HG03342 (cell line): ENCODE data around the gene ACBD4.
"Not testable (repeated sequence)": the region's sequence is repeated elsewhere in the genome, so short reads cannot be mapped to it uniquely, and the experiment has no call there.

Source experiments
- ATAC-seq: cut with Tn5 transposase; IDR thresholded peaks from one replicate; pipeline ENCODE4 v1.9.1; 2021; ENCODE audit warnings: mild to moderate bottlenecking, moderate library complexity; ENCODE audit not compliant: unreplicated experiment

The ACBD4 gene

DNA sequence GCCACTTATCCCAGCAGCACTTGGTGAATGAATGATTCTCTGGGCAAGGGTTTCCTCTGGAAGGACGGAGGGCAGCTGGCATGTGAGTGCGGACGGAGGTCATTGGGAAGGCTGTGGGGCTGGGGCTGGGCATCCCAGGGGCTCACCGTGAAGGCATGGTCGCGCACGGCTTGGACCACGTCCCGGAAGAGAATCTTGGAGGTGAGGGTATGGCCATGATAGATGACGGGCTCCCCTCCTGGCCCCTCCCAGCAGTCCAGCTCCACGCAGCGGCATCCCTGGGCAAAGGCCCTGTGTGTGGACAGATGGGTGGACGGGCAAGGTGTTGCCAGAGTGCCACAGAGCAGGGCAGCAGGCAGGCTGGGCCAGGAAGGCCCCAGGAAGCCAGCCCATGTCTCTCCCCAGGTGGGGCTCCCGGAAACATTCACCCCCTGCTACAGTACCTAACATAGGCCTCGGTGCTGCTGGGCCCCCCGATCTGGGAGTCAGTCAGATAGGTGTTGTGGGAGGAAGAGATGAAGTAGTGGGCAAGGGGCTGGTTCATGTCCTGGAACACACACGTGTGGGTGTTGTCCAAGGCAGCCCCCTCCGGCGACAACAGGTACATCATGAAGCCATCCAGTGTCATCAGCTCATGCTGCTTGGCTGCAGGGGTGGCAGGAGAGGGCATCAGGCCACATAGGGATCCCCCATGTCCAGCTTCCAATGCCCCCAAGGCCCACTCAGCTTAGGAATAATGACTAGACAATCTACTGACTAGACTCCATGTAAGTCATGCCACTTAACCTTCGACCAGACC is 17.4 kb upstream of the ACBD4 start:
- no peak for ATAC-seq

DNA sequence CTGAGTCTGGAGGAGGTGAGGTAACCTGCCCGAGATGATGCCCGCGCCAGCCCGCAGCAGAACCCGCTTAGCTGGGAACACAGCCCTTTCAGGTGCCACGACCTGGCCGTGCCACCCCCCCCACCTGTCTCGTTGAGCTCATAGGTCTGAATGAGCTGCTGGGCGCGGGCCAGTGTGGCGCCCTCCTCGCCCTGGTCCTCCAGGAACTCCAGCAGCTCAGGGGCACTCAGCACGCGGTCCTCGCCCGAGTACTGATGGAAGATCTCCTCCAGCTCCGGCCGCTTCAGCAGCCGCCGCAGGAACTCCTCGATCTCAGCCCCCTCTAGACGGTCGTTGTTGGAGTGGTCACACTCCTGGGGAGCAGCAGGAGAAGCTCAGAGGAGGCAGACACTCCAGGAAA is 16.8 kb upstream of the ACBD4 start:
- ATAC-seq: no peak

DNA sequence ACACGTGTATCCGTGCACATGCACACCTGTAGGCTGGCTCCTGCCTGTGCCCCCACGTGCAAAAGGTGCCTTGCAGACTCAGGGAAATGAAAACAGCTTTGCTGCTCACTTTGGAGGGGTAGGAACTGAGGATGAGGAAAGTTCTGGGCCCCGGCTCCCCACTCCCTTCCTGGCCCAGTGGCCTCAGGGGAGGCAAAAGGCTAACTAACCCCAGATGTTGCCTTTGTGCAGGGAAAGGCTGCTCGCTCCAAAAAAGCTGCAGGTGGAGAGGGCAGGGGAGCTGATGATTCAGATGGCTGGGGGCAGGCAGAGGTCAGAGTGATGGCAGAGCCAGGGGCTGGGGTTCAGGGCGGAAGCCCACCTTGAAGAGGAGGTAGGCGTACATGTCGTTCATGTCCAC is 15.5 kb upstream of the ACBD4 start:
- no peak for ATAC-seq

DNA sequence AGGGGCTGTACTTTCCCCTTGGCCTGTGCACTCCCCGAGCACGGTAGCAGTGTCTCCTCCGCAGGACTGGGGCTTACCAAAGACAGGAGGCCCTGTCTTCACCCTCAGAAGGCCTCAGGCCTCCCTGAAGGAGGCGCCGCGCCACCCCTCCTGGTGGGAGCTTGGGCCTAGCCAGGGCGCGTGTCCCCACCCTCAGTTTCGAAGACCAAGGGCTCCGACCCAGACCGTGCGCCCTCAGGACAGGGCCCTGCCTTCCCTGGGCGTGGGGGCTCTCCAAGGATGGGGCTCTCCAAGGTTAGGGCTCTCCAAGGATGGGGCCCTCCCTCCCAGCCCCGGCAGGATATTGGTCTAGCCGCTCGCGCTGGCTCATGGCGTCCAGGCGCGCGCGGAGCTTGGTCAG is 14.9 kb upstream of the ACBD4 start:
- no peak for ATAC-seq

DNA sequence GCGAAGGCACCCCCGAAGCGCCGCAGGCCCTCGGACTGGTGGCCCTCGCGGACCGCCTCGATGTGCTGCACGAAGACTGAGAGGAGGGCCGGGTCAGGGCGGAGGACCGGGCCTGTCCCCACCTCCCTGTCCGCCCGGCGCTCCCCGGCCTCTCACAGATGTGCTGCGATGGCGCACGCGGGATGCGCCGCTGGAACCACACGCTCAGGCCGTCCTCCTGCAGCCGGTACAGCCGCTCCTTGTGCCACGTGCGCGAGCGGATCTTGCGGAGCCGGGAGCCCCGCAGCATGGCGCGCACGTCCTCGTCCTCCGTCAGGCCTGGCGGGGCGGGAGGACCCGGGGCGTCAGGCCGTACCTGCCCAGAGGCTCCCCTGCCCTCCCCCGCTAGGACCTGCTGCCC is 14.4 kb upstream of the ACBD4 start:
- no peak for ATAC-seq

DNA sequence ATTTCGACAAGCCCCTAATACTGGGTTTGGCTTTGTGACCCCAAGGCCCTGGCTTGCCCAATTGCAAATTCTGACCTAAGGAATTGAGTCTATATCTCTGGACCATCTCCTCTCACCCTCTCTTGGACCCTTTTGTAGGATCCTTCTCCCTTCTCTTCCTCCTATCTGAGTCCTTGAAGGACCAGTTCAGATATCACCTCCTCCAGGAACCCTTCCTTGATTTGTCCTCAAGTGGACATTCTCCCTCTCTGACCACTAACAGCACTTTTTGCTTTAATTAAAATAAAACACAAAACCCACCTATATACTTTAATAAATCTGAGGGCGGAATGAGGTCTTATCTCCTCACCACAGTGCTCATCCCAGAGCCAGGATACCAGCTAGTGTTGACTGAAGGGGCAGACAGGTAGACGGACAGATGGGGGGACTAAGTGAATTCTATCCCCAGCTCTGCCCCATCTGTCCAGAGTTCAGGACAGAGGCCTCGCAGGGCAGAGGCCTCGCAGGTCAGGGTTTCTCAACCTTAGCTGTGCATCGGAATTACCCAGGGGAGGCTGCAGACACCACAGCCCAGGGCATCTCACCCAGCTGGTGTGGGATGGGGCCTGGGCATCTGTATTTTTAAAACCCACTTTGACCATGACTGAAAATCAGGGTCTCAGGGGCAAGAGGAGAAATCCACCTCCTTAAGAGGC is 12.3 kb upstream of the ACBD4 start:
- no peak for ATAC-seq

DNA sequence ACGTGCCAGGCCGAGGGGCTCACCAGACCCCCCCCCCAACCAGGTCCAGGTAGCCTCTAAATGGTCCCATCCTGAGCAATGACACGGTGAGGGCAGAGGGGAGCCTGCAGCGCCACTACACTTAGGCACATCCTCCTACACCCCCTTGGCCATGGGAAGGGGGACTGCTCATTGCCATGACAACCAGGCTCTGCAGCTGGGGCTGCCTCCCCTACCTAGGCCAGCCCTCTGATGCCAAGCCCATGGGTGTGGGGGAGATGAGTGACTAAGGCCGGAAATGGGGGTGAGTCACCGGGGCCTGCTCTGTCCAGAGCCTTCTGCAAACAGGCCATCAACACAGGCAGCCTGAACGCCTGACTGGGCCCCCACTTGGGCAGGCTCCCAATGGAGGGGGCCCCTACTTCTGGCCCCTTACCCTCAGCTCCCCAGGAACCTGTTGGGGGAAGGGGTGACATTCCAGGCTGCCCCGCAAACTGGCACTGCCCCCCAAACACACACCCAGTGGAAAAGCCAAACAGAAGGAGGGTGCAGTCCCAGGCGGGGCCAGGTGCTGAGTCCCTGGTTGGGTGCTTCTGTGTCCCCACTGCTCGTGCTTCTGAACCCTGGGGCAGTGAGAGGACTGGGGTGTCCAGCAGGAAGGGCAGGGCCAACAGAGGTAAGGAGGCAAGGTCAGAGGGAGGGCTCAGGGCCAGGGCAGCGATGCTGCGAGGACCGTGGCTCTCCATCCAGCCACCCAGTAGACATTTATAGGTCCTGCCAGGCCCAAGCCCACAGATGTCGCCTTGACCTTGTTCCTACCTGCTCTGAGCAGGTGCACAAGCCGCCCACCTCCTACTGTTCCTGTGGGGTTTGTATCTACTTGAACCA is 11.3 kb upstream of the ACBD4 start:
- no peak for ATAC-seq

DNA sequence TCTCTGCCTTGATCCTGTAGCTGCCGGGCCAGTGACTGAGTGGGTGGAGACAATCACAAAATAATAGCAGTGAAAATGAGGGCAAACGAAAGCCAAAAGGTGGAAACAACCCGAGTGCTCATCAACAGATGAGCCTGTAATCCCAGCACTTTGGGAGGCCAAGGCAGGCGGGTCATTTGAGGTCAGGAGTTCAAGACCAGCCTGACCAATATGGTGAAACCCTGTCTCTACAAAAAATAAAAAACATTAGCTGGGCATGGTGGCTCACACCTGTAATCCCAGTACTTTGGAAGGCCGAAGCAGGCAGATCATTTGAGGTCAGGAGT is 10.7 kb upstream of the ACBD4 start:
- ATAC-seq: not testable (repeated sequence)

DNA sequence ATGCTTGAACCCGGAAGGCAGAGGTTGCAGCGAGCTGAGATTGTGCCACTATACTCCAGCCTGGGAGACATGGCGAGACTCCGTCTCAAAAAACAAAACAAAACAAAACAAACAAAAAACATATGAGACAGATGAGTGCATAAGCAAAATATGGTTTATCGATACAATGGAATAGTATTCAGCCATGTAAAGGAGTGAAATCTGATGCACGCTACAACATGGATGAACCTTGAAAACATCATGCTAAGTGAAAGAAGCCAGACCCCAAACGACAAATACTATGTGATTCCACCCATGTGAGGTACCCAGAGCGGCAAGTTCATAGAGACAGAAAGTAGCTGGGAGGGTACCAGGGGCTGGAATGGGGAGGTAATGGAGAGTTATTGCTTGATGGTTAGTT is 10.0 kb upstream of the ACBD4 start:
- no peak for ATAC-seq

DNA sequence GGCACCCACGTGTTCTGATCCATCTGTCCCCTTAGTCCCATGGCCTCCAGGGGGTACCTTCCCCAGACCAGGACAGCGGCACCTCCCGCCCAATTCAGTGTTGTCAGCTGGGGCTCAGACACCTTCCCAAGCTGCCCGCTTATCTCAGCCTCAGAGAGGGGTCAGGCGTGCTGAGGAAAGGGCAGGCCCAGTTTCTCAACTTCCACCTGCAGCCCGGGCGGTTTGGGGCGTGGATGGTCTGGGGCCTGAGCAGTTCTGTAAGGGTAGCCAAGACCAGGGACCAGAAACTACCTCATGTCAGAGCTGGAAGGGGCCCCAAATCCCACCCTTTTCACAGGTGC is 8.3 kb upstream of the ACBD4 start:
- ATAC-seq: no peak

DNA sequence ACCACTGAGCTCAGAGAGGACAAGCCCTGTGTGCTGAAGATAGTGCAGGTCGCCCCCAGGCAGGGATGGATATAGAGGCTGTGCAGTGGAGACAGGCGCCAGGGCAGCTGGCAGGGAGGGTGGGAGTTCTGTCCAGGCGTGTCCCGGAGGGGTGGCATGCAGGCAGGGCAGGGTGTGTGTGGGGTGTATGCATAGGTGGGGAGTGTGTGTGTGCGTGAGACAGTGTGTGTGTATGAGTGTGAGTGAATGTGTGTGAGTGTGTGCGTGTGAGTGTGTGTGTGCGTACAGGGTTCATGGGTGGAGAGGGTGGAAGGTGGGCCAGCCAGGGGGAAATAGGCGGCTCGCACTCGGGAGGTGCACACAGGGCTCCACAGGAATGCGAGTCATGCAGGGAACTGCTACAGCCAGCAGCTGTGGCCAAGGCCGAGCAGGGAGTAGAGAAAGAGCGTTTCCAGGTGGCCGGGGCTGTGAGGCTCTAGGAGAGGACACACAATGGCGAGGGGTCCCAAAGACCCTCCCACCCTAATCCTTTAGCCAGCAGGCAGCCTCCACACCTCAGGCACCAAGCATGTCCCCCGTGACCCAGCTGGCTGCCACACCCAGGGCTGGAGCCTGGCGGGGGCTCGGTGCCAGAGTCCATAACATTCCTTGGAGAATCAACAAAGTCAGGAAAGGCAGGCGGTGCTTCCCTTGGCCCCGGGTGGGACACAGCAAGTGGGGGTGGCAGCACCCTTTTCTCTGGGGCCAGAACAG is 7.8 kb upstream of the ACBD4 start:
- ATAC-seq: no peak

DNA sequence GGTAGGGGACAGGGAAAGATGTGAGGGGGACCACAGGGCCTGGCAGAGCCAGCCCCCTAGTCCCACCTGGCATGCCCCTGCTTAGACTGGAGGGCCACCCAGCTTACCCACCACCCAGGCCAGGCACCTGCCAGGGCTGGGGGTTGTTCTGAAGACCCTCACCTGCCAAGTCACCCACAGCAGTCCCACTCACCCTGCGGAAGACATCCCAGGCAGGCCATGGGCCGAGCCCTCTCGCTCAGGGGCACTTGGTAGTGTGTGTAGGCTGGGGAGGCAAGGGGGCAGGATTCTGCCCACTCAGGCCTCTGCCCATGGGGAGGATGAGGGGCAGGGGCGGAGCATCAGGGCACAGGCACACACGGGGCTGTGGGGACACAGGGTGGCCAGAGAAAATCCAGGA is 7.2 kb upstream of the ACBD4 start:
- ATAC-seq: no peak

DNA sequence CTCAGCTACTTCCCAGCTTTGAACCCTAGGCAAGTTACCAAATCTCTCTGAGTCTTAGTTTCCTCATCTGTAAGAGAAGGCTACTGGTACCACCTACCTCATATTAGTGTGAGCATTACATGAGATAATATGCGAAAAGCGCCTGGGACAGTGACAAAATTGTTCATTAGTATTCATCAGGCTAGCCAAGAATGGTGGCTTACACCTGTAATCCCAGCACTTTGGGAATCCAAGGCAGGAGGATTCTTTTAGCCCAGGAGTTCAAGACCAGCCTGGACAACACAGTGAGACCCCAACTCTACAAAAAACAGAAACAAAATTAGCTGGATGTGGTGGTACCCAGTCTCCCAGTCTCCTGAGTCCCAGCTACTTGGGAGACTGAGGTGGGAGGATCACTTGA is 6.5 kb upstream of the ACBD4 start:
- no peak for ATAC-seq

DNA sequence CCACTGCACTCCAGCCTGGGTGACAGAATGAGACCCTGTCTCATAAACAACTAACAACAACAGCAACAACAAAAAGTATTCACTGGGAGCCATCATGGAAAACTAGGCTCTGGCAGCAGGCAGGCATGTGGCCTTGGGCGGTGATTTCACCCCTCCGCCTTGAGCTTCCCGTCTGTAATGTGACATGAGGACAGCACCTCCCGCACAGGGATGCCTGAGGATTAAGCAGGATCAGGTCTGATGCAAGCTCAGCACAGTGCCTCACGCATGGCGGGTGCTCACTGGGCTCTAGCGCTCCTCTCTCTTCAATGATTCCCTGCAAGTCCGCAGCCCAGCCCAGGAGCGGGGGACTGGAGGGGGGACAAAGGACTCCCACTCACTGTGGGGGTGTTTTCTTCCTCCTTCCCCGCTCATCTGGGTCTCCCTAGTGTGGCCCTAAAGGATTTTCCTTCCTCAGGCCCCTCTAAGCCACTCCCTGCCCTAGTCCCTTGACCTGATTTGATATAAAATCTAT is 6.0 kb upstream of the ACBD4 start:
- ATAC-seq: no peak

DNA sequence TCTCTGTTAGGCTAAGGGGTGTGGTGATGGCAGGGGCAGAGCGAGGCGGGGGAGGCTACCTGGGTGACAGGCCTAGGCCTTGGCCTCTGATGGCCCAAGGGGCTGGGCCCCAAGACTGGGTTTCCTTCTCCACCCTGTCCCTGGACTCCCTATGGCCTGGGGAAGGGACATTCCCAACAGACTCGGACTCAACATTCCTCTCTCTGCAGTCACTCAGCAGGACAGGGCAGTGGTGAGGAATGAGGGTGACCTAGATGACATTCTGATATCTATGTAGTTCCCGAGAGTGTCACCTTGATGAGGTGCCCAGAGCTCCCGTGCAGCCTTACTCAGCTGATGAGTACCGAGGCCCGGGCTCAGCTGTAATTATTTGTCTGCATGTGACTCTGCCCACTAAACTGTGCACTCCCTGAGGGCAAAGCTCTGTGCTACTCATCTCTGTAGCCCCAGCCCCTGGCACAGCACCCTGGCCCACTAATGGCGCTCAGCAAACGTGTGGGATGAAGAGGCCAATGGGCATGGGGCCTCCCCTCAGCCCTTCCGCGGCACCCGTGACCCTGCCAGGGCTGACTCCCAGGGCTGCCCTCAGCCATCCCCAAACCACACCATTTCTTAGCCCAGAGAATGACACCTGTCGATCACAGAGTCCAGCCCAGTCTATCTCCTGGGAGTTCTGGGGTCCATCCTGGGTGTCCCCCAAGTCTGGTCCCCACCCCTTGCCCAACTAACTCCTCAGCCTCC is 5.4 kb upstream of the ACBD4 start:
- no peak for ATAC-seq

DNA sequence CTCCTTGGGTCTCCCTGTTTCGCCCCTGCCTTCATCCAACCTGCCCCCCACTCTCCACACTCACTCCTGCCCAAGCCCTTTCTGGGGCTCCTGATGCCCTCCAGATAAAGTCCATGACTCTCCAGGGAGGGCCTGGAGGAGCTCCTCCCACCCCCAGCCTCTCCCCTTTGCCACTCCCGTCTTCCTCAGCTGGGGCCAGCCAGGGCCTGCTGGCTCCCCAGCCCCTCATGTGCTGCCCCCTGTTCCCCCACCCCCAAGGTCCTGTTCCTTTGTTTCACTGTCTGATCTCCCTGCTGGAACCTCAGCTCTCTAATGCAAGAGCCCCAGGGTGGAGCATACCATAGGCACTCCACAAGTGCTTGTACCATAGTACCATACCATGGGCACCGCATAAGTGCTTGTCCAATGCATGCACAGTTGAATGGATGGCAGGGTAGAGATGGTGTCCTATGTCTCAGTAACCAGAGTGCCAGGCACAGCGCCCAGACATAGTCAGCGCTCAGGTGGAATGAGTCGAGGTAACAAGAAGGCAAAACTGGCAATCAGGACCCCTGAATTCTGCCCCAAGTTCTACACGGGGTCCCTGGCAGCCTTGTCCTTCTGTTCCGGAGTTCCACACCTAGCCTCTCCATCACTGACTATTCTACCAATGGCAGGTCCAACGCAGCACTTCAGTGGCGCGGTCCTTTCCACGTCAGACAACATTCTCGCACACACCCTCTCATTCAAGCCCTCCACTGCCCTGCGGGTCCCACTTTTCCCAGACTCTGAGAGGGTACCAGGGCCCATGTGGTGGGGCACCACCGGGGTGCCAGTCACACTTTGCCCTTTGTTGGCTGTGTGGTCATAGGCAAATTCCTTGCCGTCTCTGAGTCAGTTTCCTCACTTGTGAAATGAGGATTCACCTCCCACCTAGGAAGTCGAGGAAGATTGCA is 4.5 kb upstream of the ACBD4 start:
- no peak for ATAC-seq

DNA sequence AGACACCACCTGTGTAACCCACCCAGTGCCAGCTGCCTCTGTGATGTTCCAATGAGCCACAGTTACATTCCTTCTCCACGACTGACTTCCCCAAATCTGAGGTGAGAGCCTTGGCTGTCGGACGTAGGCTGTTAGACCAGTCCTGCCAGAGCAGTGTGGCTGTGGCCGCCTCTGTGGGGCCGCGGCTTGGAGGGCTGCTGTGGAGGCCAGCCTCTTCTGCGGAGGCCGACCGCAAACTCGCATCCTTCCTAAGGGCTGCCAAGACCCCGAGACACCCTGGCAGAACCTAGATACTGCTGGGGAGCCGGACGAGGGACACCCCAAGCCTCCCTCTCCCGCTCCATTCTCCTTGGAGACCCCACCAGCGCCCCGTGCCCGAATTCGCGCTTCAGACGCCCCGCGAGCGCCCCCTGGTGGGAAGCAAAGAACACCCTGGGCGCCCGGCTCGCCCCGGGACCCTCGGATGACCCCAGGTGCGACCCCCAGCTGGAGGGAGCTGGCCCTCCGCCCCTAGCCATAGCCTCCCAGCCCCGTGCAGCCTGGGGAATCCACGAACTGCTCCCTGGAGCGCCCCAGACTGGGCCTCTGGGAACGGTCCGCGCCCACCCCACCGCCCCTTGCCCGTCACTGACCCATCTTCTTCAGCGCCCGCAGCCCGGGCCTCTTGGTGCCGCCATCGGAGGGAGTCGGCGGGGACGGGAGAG is 3.7 kb upstream of the ACBD4 start:
- ATAC-seq: no peak

DNA sequence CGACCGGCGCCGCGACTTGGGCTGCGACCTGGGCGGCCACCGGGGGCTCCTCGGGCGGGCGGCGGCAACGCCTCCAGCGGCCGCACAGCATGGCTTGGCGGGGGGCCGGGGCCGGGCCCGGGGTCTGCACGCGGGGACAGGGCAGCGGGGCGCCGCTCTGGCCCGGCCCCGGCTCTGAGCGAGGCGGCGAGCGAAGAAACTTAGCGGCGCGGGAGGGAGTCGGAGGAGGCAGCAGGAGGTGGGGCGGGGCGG is 3.2 kb upstream of the ACBD4 start, which contains the start of gene PLCD3:
PLCD3 (minus strand) TSS at position 196 of the 252 bp plus-strand sequence; CDS start at position 91, 105 bp downstream.
- ATAC-seq: no peak
